Natural killer cell (primary cell): ENCODE results near the gene CHTF18. TPM values are rescaled to one million over a fixed set of nuclear protein-coding genes. Genes with fewer than 3 reads are reported as not detected.

Experiments
- ATAC-seq, 3 donors: fragments of 150-1000 bp in 2 of 3; fragments of 200-7000 bp in 1 of 3; cut with Tn5 transposase; 1 replicate in 1 of 3; 2 replicates in 2 of 3; pipeline ENCODE4 v1.10.0; 2021; ENCODE audit warnings: mild to moderate bottlenecking in 2 of 3, moderate library complexity in 2 of 3
- DNase-seq, 2 donors: peaks; one replicate each; pipeline versions ENCODE4 v3.0.0 to v3.0.0-alpha.2; 2013 to 2021; ENCODE audit warnings: mixed read lengths in 1 of 2
- H3K27ac ChIP-seq: one replicate; pipeline ENCODE4 v1.5.1; 2013; ENCODE audit warnings: mild to moderate bottlenecking, low read length
- H3K27me3 ChIP-seq: one replicate; pipeline ENCODE4 v1.6.1; 2013; ENCODE audit warnings: low read length; ENCODE audit not compliant: control insufficient read depth, insufficient read depth
- H3K36me3 ChIP-seq: one replicate; pipeline ENCODE4 v1.6.1; 2013; ENCODE audit warnings: low read length; ENCODE audit not compliant: control insufficient read depth, insufficient read depth
- H3K4me1 ChIP-seq: one replicate; pipeline ENCODE4 v1.6.1; 2013; ENCODE audit warnings: low read length; ENCODE audit not compliant: control insufficient read depth, insufficient read depth
- H3K4me3 ChIP-seq: one replicate; pipeline ENCODE4 v1.5.1; 2013; ENCODE audit warnings: low read length
- H3K9me3 ChIP-seq: one replicate; pipeline ENCODE4 v1.6.1; 2013; ENCODE audit warnings: low read length; ENCODE audit not compliant: control insufficient read depth, insufficient read depth
- H3K27ac Mint-ChIP-seq, 2 donors: one replicate each; pipeline ENCODE4 v1.8.0; 2022; ENCODE audit warnings: mild to moderate bottlenecking in 2 of 2, mixed read lengths in 2 of 2, moderate library complexity in 1 of 2
- H3K27me3 Mint-ChIP-seq, 2 donors: one replicate each; pipeline ENCODE4 v1.8.0; 2022; ENCODE audit warnings: low read depth in 2 of 2, mixed read lengths in 2 of 2
- H3K36me3 Mint-ChIP-seq: one replicate; pipeline ENCODE4 v1.8.0; 2022; ENCODE audit warnings: mixed read lengths
- H3K4me1 Mint-ChIP-seq, 2 donors: one replicate each; pipeline ENCODE4 v1.8.0; 2022; ENCODE audit warnings: mixed read lengths in 2 of 2
- H3K4me3 Mint-ChIP-seq: one replicate; pipeline ENCODE4 v1.8.0; 2022; ENCODE audit warnings: mild to moderate bottlenecking, moderate library complexity, mixed read lengths
- H3K9me3 Mint-ChIP-seq, 2 donors: one replicate each; pipeline ENCODE4 v1.8.0; 2022; ENCODE audit warnings: mixed read lengths in 2 of 2
- WGBS: methylation state at CpG from one replicate; pipeline ENCODE4 v1.1.7; 2013; ENCODE audit warnings: missing lambda C conversion rate; ENCODE audit not compliant: insufficient coverage; 5-methylcytosine and 5-hydroxymethylcytosine counted together
- intact Hi-C: fragments of 100-400 bp; cut with micrococcal nuclease; formaldehyde crosslinking; loops from one replicate; pipeline ENCODE4 v1.14.2; 2022
- total RNA-seq, 4 donors: library from RNA; stranded (reverse); fragments of 120-200 nt in 1 of 4; gene quantifications; one replicate each; pipeline versions ENCODE4 v1.2.3 to v1.2.4, GENCODE V29; 2013 to 2022
- TF ChIP-seq, protein P1 (sequence below): fragments of 200-600 bp; IDR thresholded peaks from one replicate; pipeline ENCODE4 v1.8.0; 2022; ENCODE audit warnings: antibody characterized with exemption

The CHTF18 gene
- total RNA-seq, 3 donors from 2014 or later (not counting 1 experiment from before 2014, with no cell fraction given) = 26.7 to 52.4 (median 40.5) TPM

DNA sequence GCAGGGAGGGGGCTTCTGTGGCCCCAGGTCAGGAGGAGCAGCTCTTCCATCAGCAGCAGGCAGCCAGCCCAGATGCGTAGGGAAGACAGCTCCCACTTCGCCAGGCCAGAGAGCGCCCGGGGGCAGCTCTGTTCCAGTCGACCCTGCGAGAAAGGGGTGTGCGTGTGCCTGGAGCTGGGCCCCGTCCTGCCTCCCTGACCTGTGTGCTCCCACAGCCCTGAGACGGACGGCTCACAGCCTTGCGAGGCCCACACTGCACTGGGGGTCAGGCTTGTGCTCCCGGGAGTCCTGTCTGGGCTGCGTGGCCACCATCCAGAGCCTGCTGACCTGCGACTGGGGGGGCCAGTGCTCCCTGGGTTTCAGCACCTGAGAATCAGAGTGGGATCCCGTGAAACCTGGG lies 28.4 kb upstream of the CHTF18 start:
- TF ChIP-seq, protein P1, sequence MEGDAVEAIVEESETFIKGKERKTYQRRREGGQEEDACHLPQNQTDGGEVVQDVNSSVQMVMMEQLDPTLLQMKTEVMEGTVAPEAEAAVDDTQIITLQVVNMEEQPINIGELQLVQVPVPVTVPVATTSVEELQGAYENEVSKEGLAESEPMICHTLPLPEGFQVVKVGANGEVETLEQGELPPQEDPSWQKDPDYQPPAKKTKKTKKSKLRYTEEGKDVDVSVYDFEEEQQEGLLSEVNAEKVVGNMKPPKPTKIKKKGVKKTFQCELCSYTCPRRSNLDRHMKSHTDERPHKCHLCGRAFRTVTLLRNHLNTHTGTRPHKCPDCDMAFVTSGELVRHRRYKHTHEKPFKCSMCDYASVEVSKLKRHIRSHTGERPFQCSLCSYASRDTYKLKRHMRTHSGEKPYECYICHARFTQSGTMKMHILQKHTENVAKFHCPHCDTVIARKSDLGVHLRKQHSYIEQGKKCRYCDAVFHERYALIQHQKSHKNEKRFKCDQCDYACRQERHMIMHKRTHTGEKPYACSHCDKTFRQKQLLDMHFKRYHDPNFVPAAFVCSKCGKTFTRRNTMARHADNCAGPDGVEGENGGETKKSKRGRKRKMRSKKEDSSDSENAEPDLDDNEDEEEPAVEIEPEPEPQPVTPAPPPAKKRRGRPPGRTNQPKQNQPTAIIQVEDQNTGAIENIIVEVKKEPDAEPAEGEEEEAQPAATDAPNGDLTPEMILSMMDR = no peak
- H3K4me1 ChIP-seq = no peaks in the 10 kb centered on the region
- H3K4me3 Mint-ChIP-seq = no peak overlapping the region
- no peak overlapping the region for H3K27ac ChIP-seq
- intact Hi-C loops = no loop called here
- H3K4me1 Mint-ChIP-seq = peaks cover 0 to 5% of the 10 kb centered on the region in 2 donors
- H3K36me3 Mint-ChIP-seq = no peaks in the 10 kb centered on the region
- H3K27ac Mint-ChIP-seq = no peak overlapping the region
- H3K9me3 ChIP-seq = no peaks in the 10 kb centered on the region
- no peaks in the 10 kb centered on the region for H3K27me3 ChIP-seq
- DNase-seq (no peak), ATAC-seq (no peak)
- no peaks in the 10 kb centered on the region for H3K9me3 Mint-ChIP-seq
- H3K27me3 Mint-ChIP-seq = peaks cover 3 to 14% of the 10 kb centered on the region in 2 donors
- 88% methylated on average over 15 of the region's 15 CpGs for WGBS
- H3K36me3 ChIP-seq = no peaks in the 10 kb centered on the region
- no peak overlapping the region for H3K4me3 ChIP-seq

DNA sequence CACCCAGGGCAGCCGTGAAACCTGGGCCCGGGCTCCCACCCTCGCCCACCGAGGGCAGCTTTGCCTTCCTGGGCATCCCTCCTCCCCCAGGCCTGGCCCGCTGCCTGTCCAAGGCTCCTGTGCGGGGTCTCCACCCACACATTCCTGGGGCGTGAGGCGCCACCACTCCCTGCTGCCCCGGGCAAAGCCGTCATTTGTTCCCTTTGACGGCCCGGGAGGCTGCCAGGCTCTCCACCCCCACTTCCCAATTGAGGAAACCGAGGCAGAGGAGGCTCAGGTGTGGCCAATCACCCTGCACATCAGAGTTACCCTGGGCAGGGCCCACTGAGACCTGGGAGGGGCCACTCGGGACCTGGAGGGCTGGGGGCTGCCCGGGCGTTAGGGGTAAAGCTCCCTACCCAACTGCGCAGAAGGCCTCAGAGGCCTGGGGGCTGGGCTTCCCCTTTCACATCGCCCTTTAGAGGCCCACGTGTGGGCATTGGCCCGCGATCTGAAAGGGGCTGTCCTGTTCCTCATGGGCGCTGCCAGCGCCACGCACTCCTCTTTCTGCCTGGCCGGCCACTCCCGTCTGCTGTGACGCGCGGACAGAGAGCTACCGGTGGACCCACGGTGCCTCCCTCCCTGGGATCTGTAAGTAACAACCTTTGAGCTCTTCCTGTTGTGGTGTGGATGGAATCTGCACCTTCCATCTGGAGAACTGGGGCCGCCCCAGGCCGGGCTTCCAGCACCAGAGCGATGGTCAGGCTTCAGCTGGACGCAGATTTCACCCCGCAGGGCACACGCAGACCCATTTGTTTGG lies 27.7 kb upstream of the CHTF18 start, which contains the start of gene MSLN:
Gene MSLN (plus strand): TSS at position 190 of the 799 bp plus-strand sequence. CDS start 1,947 bp downstream, outside the sequence.
- Histone ChIP-seq H3K36me3 (no peaks in the 10 kb centered on the region), H3K9me3 (no peaks in the 10 kb centered on the region), H3K27ac (no peak within 1 kb of the TSS), H3K4me3 (no peak within 1 kb of the TSS), H3K4me1 (no peaks in the 10 kb centered on the region), H3K27me3 (no peaks in the 10 kb centered on the region)
- H3K4me1 Mint-ChIP-seq = peaks cover 0 to 5% of the 10 kb centered on the region in 2 donors
- H3K36me3 Mint-ChIP-seq = no peaks in the 10 kb centered on the region
- TF ChIP-seq, protein P1 = no peak
- no peak within 1 kb of the TSS for H3K4me3 Mint-ChIP-seq
- no peaks in the 10 kb centered on the region for H3K9me3 Mint-ChIP-seq
- no peak within 1 kb of the TSS for H3K27ac Mint-ChIP-seq
- WGBS = 87% methylated on average over 37 of the region's 37 CpGs
- H3K27me3 Mint-ChIP-seq = peaks cover 3 to 14% of the 10 kb centered on the region in 2 donors
- ATAC-seq (no peak), DNase-seq (no peak)
- intact Hi-C loops = no loop called here

DNA sequence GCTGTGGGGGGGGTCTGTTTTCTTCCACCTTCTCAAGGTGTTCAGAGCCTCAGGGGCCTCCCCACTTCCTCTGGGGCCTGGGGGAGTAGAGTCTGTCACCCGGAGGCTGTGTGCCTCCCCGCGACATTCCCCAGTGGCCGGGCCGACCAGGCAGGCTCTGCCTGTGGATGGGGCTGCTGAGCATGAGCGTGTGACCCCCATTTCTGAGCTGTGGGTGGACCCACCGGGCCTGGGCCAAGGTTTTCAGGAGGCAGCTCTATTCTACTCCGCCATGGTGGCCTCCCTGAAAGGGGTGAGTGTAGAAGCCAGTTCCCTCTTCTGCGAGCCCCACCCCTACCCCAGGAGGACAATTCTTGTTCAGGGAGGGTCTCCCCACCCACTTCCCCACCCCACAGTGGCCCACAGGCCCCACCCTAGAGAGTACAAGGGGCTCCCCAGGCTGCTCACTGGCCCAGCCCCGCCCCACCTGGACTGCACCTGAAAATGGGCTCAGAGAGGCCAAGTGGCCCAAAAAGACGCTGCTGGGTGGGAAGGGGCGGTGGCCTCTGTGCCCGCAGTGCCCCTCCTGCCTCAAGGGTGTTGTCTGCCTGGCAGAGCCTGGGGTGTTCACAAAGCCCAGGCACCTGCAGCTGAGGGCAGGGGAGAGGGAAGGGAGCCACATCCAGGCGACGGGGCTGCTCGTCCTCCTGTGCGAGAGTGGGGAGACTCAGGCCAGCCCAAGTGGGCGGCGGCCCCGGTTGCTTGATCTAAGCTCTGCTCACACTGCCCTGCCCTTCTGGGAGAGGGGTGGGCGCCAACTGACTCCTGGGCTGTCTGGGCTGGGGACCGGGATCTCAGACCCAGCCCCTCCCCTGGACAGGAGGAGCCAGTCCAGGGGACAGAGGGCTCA lies 26.6 kb upstream of the CHTF18 start:
- peaks cover 0 to 7% of the 10 kb centered on the region in 2 donors for H3K27me3 Mint-ChIP-seq
- no peaks in the 10 kb centered on the region for H3K36me3 Mint-ChIP-seq
- H3K27ac Mint-ChIP-seq = no peak overlapping the region
- intact Hi-C loops = no loop called here
- Histone ChIP-seq H3K36me3 (no peaks in the 10 kb centered on the region), H3K4me1 (no peaks in the 10 kb centered on the region), H3K4me3 (no peak overlapping the region), H3K27me3 (no peaks in the 10 kb centered on the region), H3K27ac (no peak overlapping the region), H3K9me3 (no peaks in the 10 kb centered on the region)
- H3K4me3 Mint-ChIP-seq = no peak overlapping the region
- H3K4me1 Mint-ChIP-seq = peaks cover 0 to 5% of the 10 kb centered on the region in 2 donors
- TF ChIP-seq, protein P1 = no peak
- no peaks in the 10 kb centered on the region for H3K9me3 Mint-ChIP-seq
- ATAC-seq (no peak), DNase-seq (no peak)
- WGBS = 85% methylated on average over 22 of the region's 22 CpGs
